Activated B cell treated with CpG ODN at 0.5 μM for 24 hours (primary cell): ENCODE data around the gene DUSP6. TPM values are rescaled to one million over a fixed set of nuclear protein-coding genes. Genes with fewer than 3 reads are reported as not detected.

ENCODE experiments used
- ATAC-seq: fragments of 200-7000 bp; cut with Tn5 transposase; one replicate; pipeline ENCODE4 v1.10.0; 2021; ENCODE audit warnings: low read depth, mild to moderate bottlenecking, moderate library complexity
- CTCF ChIA-PET: fragments of 350-600 bp; sonication (Branson Sonifier 250); formaldehyde crosslinking; loops from one replicate; lab custom pipeline; 2021; ENCODE audit warnings: antibody characterized with exemption; lab: Charles Lee
- POLR2A ChIA-PET: fragments of 350-600 bp; sonication (Branson Sonifier 250); formaldehyde crosslinking; loops from one replicate; lab custom pipeline; 2021; ENCODE audit warnings: antibody characterized with exemption; lab: Charles Lee
- DNase-seq: peaks from one replicate; pipeline ENCODE4 v3.0.0; 2022
- H3K27ac Mint-ChIP-seq: one replicate; pipeline ENCODE4 v1.8.0; 2020; ENCODE audit warnings: mixed read lengths
- H3K27me3 Mint-ChIP-seq: one replicate; pipeline ENCODE4 v1.8.0; 2021; ENCODE audit warnings: mixed read lengths
- H3K36me3 Mint-ChIP-seq: one replicate; pipeline ENCODE4 v1.8.0; 2021; ENCODE audit warnings: low read depth, mixed read lengths
- H3K4me1 Mint-ChIP-seq: one replicate; pipeline ENCODE4 v1.8.0; 2021; ENCODE audit warnings: mixed read lengths
- H3K4me3 Mint-ChIP-seq: one replicate; pipeline ENCODE4 v1.8.0; 2020; ENCODE audit warnings: mild to moderate bottlenecking, mixed read lengths
- H3K9me3 Mint-ChIP-seq: one replicate; pipeline ENCODE4 v1.8.0; 2020; ENCODE audit warnings: mixed read lengths
- intact Hi-C: fragments of 100-400 bp; cut with micrococcal nuclease; formaldehyde crosslinking; loops from one replicate; pipeline ENCODE4 v1.15.1; 2024
- total RNA-seq: library from RNA; stranded (reverse); gene quantifications from 2 replicates; pipeline ENCODE4 v1.2.3, GENCODE V29; 2022
- TF ChIP-seq, protein P1 (sequence below): fragments of 200-600 bp; IDR thresholded peaks from one replicate; pipeline ENCODE4 v1.8.0; 2022; ENCODE audit warnings: antibody characterized with exemption, mild to moderate bottlenecking

Gene DUSP6
- total RNA-seq, 1 donor from 2014 or later: 1.6 TPM

DNA sequence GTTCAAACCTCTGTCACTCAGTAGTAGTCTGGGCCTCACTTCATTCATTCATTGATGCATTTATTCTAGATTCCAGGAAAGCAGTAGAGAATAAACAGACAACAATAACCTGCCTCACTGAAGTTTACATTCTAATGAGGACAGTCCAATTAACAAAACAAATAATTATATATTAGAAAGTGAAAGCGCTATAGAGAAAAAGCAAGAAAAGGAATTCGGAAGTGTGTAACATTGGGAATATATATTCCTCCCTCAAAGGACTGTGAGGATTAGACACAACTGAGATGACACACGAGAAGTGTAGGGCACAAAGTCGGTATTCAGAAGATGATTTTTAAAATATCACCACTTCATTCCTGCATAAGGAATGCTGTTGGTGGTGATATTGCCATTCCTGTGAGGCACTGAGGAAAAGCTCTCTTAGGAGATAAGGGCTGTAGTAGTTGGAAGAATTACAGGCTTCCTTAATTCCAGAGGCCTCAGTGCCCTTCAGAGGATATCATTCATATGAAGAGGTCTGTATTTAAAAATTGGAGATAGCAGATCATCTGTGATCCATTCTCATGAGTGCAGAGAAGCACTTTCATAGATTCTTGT, 3.9 kb upstream of the DUSP6 start:
- POLR2A ChIA-PET: no interaction called here
- CTCF ChIA-PET: no interaction called here
- no peak for ATAC-seq
- intact Hi-C loops: loop anchor here (10.0 kb wide), 1 partner anchor 899 kb away; no protein-coding TSS in a partner anchor
- no peaks in the 10 kb centered on the region for H3K9me3 Mint-ChIP-seq
- H3K4me3 Mint-ChIP-seq: no peak overlapping the region
- DNase-seq: no peak
- no peak overlapping the region for H3K27ac Mint-ChIP-seq
- H3K36me3 Mint-ChIP-seq: peaks cover 8% of the 10 kb centered on the region
- TF ChIP-seq, protein P1, sequence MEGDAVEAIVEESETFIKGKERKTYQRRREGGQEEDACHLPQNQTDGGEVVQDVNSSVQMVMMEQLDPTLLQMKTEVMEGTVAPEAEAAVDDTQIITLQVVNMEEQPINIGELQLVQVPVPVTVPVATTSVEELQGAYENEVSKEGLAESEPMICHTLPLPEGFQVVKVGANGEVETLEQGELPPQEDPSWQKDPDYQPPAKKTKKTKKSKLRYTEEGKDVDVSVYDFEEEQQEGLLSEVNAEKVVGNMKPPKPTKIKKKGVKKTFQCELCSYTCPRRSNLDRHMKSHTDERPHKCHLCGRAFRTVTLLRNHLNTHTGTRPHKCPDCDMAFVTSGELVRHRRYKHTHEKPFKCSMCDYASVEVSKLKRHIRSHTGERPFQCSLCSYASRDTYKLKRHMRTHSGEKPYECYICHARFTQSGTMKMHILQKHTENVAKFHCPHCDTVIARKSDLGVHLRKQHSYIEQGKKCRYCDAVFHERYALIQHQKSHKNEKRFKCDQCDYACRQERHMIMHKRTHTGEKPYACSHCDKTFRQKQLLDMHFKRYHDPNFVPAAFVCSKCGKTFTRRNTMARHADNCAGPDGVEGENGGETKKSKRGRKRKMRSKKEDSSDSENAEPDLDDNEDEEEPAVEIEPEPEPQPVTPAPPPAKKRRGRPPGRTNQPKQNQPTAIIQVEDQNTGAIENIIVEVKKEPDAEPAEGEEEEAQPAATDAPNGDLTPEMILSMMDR: no peak
- H3K4me1 Mint-ChIP-seq: peaks cover 28% of the 10 kb centered on the region
- H3K27me3 Mint-ChIP-seq: no peaks in the 10 kb centered on the region

DNA sequence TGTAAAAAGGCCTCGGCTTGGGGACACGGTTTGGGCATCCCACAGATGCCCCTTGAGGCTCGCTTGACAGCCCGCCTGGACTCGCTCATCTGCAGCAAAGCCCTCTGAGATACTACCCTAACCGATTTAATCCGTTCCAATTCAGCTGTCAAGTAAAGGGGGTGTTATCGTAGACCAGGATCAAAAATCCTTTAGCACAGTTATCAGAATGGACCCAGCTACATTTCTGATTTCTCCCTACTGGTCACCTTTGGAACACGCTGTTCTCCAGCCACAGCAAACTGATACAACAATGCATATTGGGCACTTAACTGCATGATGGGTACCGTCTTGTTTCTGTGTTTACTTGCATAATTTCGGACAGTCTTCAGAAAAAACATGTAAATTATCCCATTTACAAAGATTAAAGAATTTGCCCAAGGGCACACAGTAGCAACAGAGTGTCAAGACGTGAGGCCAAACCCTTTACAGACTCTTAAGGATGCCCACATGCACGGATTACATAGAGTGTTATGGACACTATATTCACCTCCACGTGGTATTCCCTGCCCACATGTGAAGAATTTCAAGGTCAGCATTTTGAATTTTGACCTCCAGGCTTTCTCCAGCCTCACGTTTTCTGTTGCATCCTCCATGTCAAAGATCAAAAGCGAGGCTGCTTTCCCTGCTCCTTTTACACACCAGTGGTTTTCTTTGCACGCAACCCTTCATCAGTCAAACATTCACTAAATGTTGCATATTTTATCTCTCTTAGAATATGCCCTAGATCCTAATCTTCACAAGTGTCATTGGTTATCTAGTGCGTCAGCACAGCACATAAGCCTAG, 3.2 kb upstream of the DUSP6 start:
- Mint-ChIP-seq H3K9me3 (no peaks in the 10 kb centered on the region), H3K4me1 (peaks cover 35% of the 10 kb centered on the region), H3K36me3 (peaks cover 8% of the 10 kb centered on the region), H3K27ac (no peak overlapping the region), H3K27me3 (no peaks in the 10 kb centered on the region), H3K4me3 (peak overlapping the region; percentile 84)
- DNase-seq (no peak), ATAC-seq (no peak)
- intact Hi-C loops: loop anchor here (10.0 kb wide), 1 partner anchor 899 kb away; no protein-coding TSS in a partner anchor
- POLR2A ChIA-PET: no interaction called here
- TF ChIP-seq, protein P1: no peak
- CTCF ChIA-PET: no interaction called here

DNA sequence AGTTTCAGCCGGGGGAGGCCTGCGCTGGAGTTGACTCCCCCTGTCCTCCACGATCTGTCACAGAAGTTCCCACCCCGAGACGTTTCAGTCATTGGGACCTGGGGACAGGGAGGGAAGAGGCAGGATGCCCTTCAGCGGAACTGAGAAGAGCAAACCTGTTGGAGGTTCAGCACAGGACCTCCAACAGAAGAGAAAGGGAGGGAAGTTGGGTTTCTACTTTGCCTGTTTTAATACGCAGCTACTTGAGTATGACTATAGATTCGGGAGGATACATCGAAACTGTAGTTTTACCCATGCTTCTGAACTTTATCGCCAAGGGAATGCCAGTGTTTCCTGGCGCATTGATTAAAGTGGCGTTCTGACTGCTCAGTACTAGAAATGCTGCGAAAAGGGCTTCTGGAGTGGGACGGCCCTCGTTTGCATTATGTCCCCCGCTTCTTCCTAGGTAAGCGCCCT, 2.3 kb upstream of the DUSP6 start:
- no peaks in the 10 kb centered on the region for H3K27me3 Mint-ChIP-seq
- TF ChIP-seq, protein P1: no peak
- POLR2A ChIA-PET: interaction anchor here (0.6 kb wide), 1 partner anchor 89 kb away, joined by 8 read pairs; no protein-coding TSS in a partner anchor
- CTCF ChIA-PET: interaction anchor here (1.1 kb wide), 1 partner anchor 304 kb away, joined by 4 read pairs; no protein-coding TSS in a partner anchor
- peaks cover 43% of the 10 kb centered on the region for H3K4me1 Mint-ChIP-seq
- intact Hi-C loops: loop anchor here (1.0 to 10.0 kb wide), 6 partner anchors 8 to 1212 kb away; partner anchors contain the start of genes ATP2B1, CEP290, POC1B and TMTC3
- ATAC-seq (no peak), DNase-seq (no peak)
- H3K4me3 Mint-ChIP-seq: peak overlapping the region; percentile 84
- peak overlapping the region; percentile 54 for H3K27ac Mint-ChIP-seq
- H3K36me3 Mint-ChIP-seq: peaks cover 8% of the 10 kb centered on the region
- H3K9me3 Mint-ChIP-seq: no peaks in the 10 kb centered on the region

DNA sequence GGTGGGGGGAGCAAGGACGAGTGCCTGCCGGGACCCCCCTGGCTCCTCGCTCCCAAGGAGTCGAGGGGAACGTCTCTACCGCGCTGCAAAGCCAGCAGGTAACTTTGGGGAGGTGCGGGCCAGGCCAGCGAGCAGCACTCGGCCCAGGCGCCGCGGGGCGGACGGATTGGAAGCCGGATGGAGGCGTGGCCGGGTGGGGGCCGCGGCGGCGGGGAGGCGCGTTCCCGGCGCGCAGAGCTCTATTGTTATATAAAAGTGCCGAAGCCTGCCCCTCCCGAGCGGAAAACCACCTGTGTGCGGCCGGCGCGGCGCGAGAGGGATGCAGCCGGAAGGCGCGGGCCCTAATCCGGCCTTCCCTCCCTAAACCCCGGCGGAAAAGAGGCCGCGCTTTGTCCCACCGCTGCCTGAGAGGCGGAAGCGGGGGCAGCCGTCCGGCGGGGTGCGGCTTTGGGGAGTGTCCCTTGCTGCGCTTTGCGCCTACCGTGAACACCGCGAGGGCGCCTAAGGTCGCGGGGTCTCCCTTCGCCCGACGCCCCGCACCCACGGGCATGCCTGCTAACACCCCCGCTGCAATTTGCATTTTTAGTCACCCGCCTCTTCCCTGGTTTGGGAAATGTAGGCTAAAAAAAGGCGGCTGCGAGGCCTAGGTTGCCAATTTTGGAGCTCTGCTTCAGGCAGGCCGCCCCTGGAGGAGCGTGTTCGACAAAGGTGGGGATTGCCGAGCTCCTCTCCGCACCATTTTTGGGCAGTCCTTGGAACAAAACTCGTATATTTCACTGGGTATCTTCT, 1.7 kb upstream of the DUSP6 start:
- POLR2A ChIA-PET: interaction anchor here (0.6 to 0.7 kb wide), 2 partner anchors 10 to 88 kb away, joined by 3 to 8 read pairs; no protein-coding TSS in a partner anchor
- Mint-ChIP-seq H3K36me3 (peaks cover 8% of the 10 kb centered on the region), H3K27me3 (no peaks in the 10 kb centered on the region), H3K4me1 (peaks cover 49% of the 10 kb centered on the region), H3K4me3 (peak overlapping the region; percentile 84), H3K9me3 (no peaks in the 10 kb centered on the region), H3K27ac (peak overlapping the region; percentile 75)
- peak; percentile 15 for ATAC-seq
- TF ChIP-seq, protein P1: no peak
- CTCF ChIA-PET: interaction anchor here (1.1 kb wide), 1 partner anchor 303 kb away, joined by 4 read pairs; no protein-coding TSS in a partner anchor
- intact Hi-C loops: loop anchor here (1.0 to 10.0 kb wide), 8 partner anchors 8 to 1212 kb away; partner anchors contain the start of genes ATP2B1, CEP290, POC1B and TMTC3
- DNase-seq: peak; percentile 58
